Mesothelial cell of epicardium (in vitro differentiated cells): ENCODE measurements around the gene CABCOCO1. TPM values are rescaled to one million over a fixed set of nuclear protein-coding genes. Genes with fewer than 3 reads are reported as not detected.

Experiments used
- DNase-seq, 2 experiments: peaks; one replicate each; pipeline ENCODE4 v3.0.0; 2021; ENCODE audit warnings: low spot score in 2 of 2; ENCODE audit not compliant: unreplicated experiment in 2 of 2
- H3K27ac Mint-ChIP-seq: 2 replicates; pipeline ENCODE4 v1.8.0; 2021; ENCODE audit warnings: mixed read lengths
- H3K27me3 Mint-ChIP-seq: 2 replicates; pipeline ENCODE4 v1.8.0; 2021; ENCODE audit warnings: low read depth, mixed read lengths
- H3K36me3 Mint-ChIP-seq: 2 replicates; pipeline ENCODE4 v1.8.0; 2021; ENCODE audit warnings: mixed read lengths
- H3K4me1 Mint-ChIP-seq: 2 replicates; pipeline ENCODE4 v1.8.0; 2021; ENCODE audit warnings: mixed read lengths
- H3K4me3 Mint-ChIP-seq: 2 replicates; pipeline ENCODE4 v1.8.0; 2021; ENCODE audit warnings: mild to moderate bottlenecking, moderate library complexity, mixed read lengths
- H3K9me3 Mint-ChIP-seq: 2 replicates; pipeline ENCODE4 v1.8.0; 2021; ENCODE audit warnings: mixed read lengths
- CTCF ChIP-seq: fragments of 200-600 bp; sonication (generic); IDR thresholded peaks from one replicate; pipeline ENCODE4 v1.5.0; 2021; ENCODE audit warnings: antibody characterized with exemption; ENCODE audit not compliant: unreplicated experiment
- total RNA-seq: library from RNA; stranded (reverse); gene quantifications from 3 replicates; pipeline ENCODE4 v1.2.1, GENCODE V29; 2021

CABCOCO1 gene
- total RNA-seq, 1 donor from 2014 or later = 2.5 TPM

- DNase-seq = no peak
- Mint-ChIP-seq H3K36me3 (no peaks in the 10 kb centered on the region), H3K9me3 (no peaks in the 10 kb centered on the region), H3K27ac (no peak overlapping the region), H3K4me1 (peaks cover 18% of the 10 kb centered on the region), H3K4me3 (no peak overlapping the region), H3K27me3 (no peaks in the 10 kb centered on the region)
- no peak for TF ChIP-seq CTCF
Observed at GRCh38 chr10:61781969-61782403, 119.3 kb downstream of the CABCOCO1 start.

GRCh38 chr10:61784354-61785133 is 121.8 kb downstream of the CABCOCO1 start:
- no peak for DNase-seq
- Mint-ChIP-seq H3K9me3 (no peaks in the 10 kb centered on the region), H3K4me3 (no peak overlapping the region), H3K4me1 (peaks cover 26% of the 10 kb centered on the region), H3K36me3 (no peaks in the 10 kb centered on the region), H3K27me3 (no peaks in the 10 kb centered on the region), H3K27ac (no peak overlapping the region)
- TF ChIP-seq CTCF = no peak

GRCh38 chr10:61785473-61786105 is 122.9 kb downstream of the CABCOCO1 start:
- no peak for TF ChIP-seq CTCF
- H3K36me3 Mint-ChIP-seq = no peaks in the 10 kb centered on the region
- no peaks in the 10 kb centered on the region for H3K27me3 Mint-ChIP-seq
- peaks cover 26% of the 10 kb centered on the region for H3K4me1 Mint-ChIP-seq
- no peak overlapping the region for H3K27ac Mint-ChIP-seq
- no peaks in the 10 kb centered on the region for H3K9me3 Mint-ChIP-seq
- no peak overlapping the region for H3K4me3 Mint-ChIP-seq
- no peak for DNase-seq

- no peak overlapping the region for H3K4me3 Mint-ChIP-seq
- DNase-seq = no peak
- no peak overlapping the region for H3K27ac Mint-ChIP-seq
- H3K9me3 Mint-ChIP-seq = no peaks in the 10 kb centered on the region
- H3K36me3 Mint-ChIP-seq = no peaks in the 10 kb centered on the region
- peaks cover 26% of the 10 kb centered on the region for H3K4me1 Mint-ChIP-seq
- H3K27me3 Mint-ChIP-seq = no peaks in the 10 kb centered on the region
- TF ChIP-seq CTCF = no peak
Observed at GRCh38 chr10:61786728-61787127, 124.0 kb downstream of the CABCOCO1 start.

- Mint-ChIP-seq H3K27me3 (no peaks in the 10 kb centered on the region), H3K27ac (no peak overlapping the region), H3K36me3 (no peaks in the 10 kb centered on the region), H3K9me3 (no peaks in the 10 kb centered on the region), H3K4me1 (peaks cover 26% of the 10 kb centered on the region), H3K4me3 (no peak overlapping the region)
- DNase-seq = no peak
- no peak for TF ChIP-seq CTCF
Observed at GRCh38 chr10:61787170-61787569, 124.4 kb downstream of the CABCOCO1 start.
